ENCODE data around the gene CNKSR3. TPM values are rescaled to one million over a fixed set of nuclear protein-coding genes. Genes with fewer than 3 reads are reported as not detected.

CNKSR3 gene
- total and polyA plus RNA-seq, 2 of the 8 experiments (the other 6 are each of a cell fraction or from before 2014, with no cell fraction given), result 1.2 to 6.2 TPM

DNA sequence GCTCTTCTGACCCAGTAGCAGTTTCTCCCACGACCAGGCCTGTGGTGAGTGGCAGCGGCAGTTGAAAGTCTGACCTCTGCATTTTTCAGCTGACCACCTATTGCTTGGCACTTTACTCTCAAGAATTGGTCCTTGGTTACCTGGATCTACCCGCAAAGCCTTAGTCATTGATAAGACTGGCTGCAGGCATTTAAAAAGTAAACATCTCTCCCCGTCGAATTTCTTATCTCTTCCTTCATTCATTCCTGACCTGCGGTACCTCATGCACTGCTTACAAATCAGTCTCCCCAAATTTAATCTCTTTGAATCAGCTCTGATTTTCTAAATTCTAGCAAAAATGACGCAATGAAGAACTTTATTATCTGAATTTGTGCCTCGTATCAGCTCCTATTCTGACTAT lies 127.7 kb downstream of the CNKSR3 start:
- DNase-seq (ENCODE audit: low read depth in 1 of 2, low spot score in 2 of 2), result no peak
- no peak overlapping the region for H3K56ac ChIP-seq (replicated peaks; ENCODE audit: insufficient read length, low read depth, low read length)
- POLR2A ChIA-PET (ENCODE audit: partially characterized antibody), result no interaction called here

More for the DNA sequence above, 127.7 kb downstream of the CNKSR3 start:
- H3K14ac ChIP-seq (ENCODE audit: insufficient read length), result no peak overlapping the region
- H3K23me2 ChIP-seq (ENCODE audit: low read depth, low read length), result no peaks in the 10 kb centered on the region
- H4K20me1 ChIP-seq (replicated peaks in 1 of 2; ENCODE audit: control insufficient read depth in 1 of 2, insufficient read depth in 2 of 2, low read length in 2 of 2), result no peaks in the 10 kb centered on the region
- H3K9ac ChIP-seq (replicated peaks in 1 of 4; ENCODE audit: extremely low read depth in 1 of 4, low read depth in 3 of 4, low read length in 3 of 4), result no peak overlapping the region
- H2BK5ac ChIP-seq (ENCODE audit: low read depth, low read length), result no peak overlapping the region
- H3K4ac ChIP-seq (replicated peaks; ENCODE audit: insufficient read length, low read depth, low read length), result no peak overlapping the region
- H2BK20ac ChIP-seq (ENCODE audit: low read length), result no peak overlapping the region
- H2BK15ac ChIP-seq (ENCODE audit: low read length), result no peak overlapping the region
- no peaks in the 10 kb centered on the region for H3K79me1 ChIP-seq (ENCODE audit: low read depth, low read length)
- no peaks in the 10 kb centered on the region for H3K79me2 ChIP-seq (ENCODE audit: control insufficient read depth in 1 of 2, insufficient read depth in 2 of 2, low read length in 2 of 2)
- H2AK5ac ChIP-seq (ENCODE audit: low read depth, low read length), result no peak overlapping the region
- TF ChIP-seq, protein P1, sequence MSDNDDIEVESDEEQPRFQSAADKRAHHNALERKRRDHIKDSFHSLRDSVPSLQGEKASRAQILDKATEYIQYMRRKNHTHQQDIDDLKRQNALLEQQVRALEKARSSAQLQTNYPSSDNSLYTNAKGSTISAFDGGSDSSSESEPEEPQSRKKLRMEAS (IDR thresholded peaks at IDR 0.05), result no peak
- no peak for TF ChIP-seq SAP30 (IDR thresholded peaks at IDR 0.05; ENCODE audit: insufficient read depth, insufficient replicate concordance, low read length)
- no peak for TF ChIP-seq CBX5 (IDR thresholded peaks at IDR 0.05; ENCODE audit: low read depth, low read length)
- TF ChIP-seq SP2 (IDR thresholded peaks at IDR 0.05; ENCODE audit: low read length), result no peak
- no peak for TF ChIP-seq SUZ12 (IDR thresholded peaks at IDR 0.05; ENCODE audit: low read length)
- no peak for TF ChIP-seq CHD2 (IDR thresholded peaks at IDR 0.05; ENCODE audit: low read length)
- TF ChIP-seq JUN (IDR thresholded peaks at IDR 0.05; ENCODE audit: low read depth, low read length), result no peak
- TF ChIP-seq POLR2A (IDR thresholded peaks at IDR 0.05; ENCODE audit: control extremely low read depth in 1 of 2, low read depth in 2 of 2, low read length in 2 of 2), result no peak
- no peak for TF ChIP-seq POLR2AphosphoS5 (IDR thresholded peaks at IDR 0.05; ENCODE audit: low read depth, low read length)
- H3K4me3 ChIP-seq (ENCODE audit: extremely low read depth in 1 of 4, insufficient read depth in 2 of 4, low read depth in 3 of 4, low read length in 4 of 4), result no peak overlapping the region
- no peaks in the 10 kb centered on the region for H3K27me3 ChIP-seq (replicated peaks in 1 of 4; ENCODE audit: control insufficient read depth in 3 of 4, extremely low read depth in 1 of 4, insufficient read depth in 3 of 4, low read length in 3 of 4)
- H3K18ac ChIP-seq (ENCODE audit: extremely low read depth, low read length), result no peak overlapping the region
- H3K36me3 ChIP-seq (ENCODE audit: control insufficient read depth in 2 of 4, insufficient read depth in 4 of 4, low read length in 3 of 4), result no peaks in the 10 kb centered on the region
- no peak for FAIRE-seq
- no peak overlapping the region for H3K27ac ChIP-seq (ENCODE audit: low read depth, low read length)
- no peak overlapping the region for H4K5ac ChIP-seq (ENCODE audit: insufficient read length, low read depth, low read length)
- no peak overlapping the region for H4K91ac ChIP-seq (replicated peaks; ENCODE audit: insufficient read length, low read length)
- no peak overlapping the region for H2BK120ac ChIP-seq (replicated peaks; ENCODE audit: low read depth, low read length)
- H3K23ac ChIP-seq (ENCODE audit: insufficient read length), result no peak overlapping the region
- H4K8ac ChIP-seq (ENCODE audit: extremely low read depth, insufficient read depth, low read length), result no peak overlapping the region
- WGBS, 2 experiments (ENCODE audit: extremely low coverage in 1 of 2, insufficient coverage in 1 of 2, insufficient read length in 1 of 2, insufficient replicate concordance in 2 of 2, low coverage in 1 of 2, low lambda C conversion rate in 2 of 2, missing lambda C conversion rate in 1 of 2), result 95% methylated on average over 6 of the region's 8 CpGs; no CpG with 5 or more reads in 1 of the 2 experiments
- no peak overlapping the region for H2AFZ ChIP-seq (ENCODE audit: low read length)
- H3K9me3 ChIP-seq (ENCODE audit: insufficient read depth in 2 of 2, low read depth in 1 of 2, low read length in 1 of 2), result no peaks in the 10 kb centered on the region
- H2BK12ac ChIP-seq (ENCODE audit: low read depth, low read length), result no peak overlapping the region
- CTCF ChIA-PET (ENCODE audit: partially characterized antibody), result no interaction called here
- no peak overlapping the region for H3K4me2 ChIP-seq (ENCODE audit: insufficient read depth in 1 of 2, low read depth in 2 of 2, low read length in 2 of 2)
- H3K4me1 ChIP-seq (replicated peaks in 1 of 4; ENCODE audit: control insufficient read depth in 3 of 4, insufficient read depth in 4 of 4, low read length in 3 of 4), result 0 out of 7 replicates have a peak, but pooled peaks cover 0 to 3% (median 0%) of the 10 kb centered on the region in 4 experiments
